Superior temporal gyrus (tissue), 1 donor: ENCODE measurements around the gene LYL1.
A peak's percentile ranks its signal among the peaks of the same experiment; 100 is the strongest.
"Not testable (repeated sequence)": the region's sequence is repeated elsewhere in the genome, so short reads cannot be mapped to it uniquely, and the experiment has no call there.

ENCODE experiments used
- DNase-seq: peaks from one replicate; pipeline ENCODE4 v3.0.0-alpha.2; 2016; ENCODE audit errors: extremely low spot score

Gene LYL1

GRCh38 chr19:13102666-13103580 lies at the start of gene LYL1:
Gene LYL1 (minus strand): TSS chr19:13102858. CDS start chr19:13101171, 1,687 bp downstream.
- DNase-seq, result peak; percentile 13

GRCh38 chr19:13151605-13152355 lies 49.1 kb upstream of the LYL1 start:
- peak; percentile 98 for DNase-seq

GRCh38 chr19:13150931-13151604 lies 48.4 kb upstream of the LYL1 start:
- no peak for DNase-seq

GRCh38 chr19:13150187-13150930 lies 47.7 kb upstream of the LYL1 start, which contains the start of the genes IER2 and STX10:
Gene IER2 (plus strand): TSS chr19:13150411. CDS start chr19:13153187, 2,776 bp downstream.
Gene STX10 (minus strand): TSS chr19:13150375. CDS start chr19:13150173, 202 bp downstream.
- DNase-seq, result peak; percentile 97

- DNase-seq, result no peak
These were observed 47.0 kb upstream of the LYL1 start for GRCh38 chr19:13149628-13150186.

GRCh38 chr19:13149173-13149627 lies 46.5 kb upstream of the LYL1 start:
- not testable (repeated sequence) for DNase-seq

- no peak for DNase-seq
These were observed 44.3 kb upstream of the LYL1 start for GRCh38 chr19:13146763-13147563.

GRCh38 chr19:13139633-13140311 lies 37.1 kb upstream of the LYL1 start:
- DNase-seq, result no peak

GRCh38 chr19:13138916-13139198 lies 36.2 kb upstream of the LYL1 start:
- no peak for DNase-seq

- no peak for DNase-seq
These were observed 35.7 kb upstream of the LYL1 start for GRCh38 chr19:13138171-13138915.

- DNase-seq, result no peak
These were observed 34.7 kb upstream of the LYL1 start for GRCh38 chr19:13137290-13137794.

GRCh38 chr19:13135068-13136062 lies 32.7 kb upstream of the LYL1 start:
- DNase-seq, result peak; percentile 12

- peak; percentile 5 for DNase-seq
These were observed 32.0 kb upstream of the LYL1 start for GRCh38 chr19:13134626-13135025.

- peak; percentile 85 for DNase-seq
These were observed 30.7 kb upstream of the LYL1 start for GRCh38 chr19:13133241-13133870.

GRCh38 chr19:13132471-13133180 lies 30.0 kb upstream of the LYL1 start:
- DNase-seq, result no peak

GRCh38 chr19:13130886-13131490 lies 28.3 kb upstream of the LYL1 start:
- DNase-seq, result no peak
